ENCODE data around the gene ATG10.

- TF ChIP-seq NFIC (IDR thresholded peaks at IDR 0.05; ENCODE audit: low read length) (no peak), NCOA1 (CRISPR knock-in tag; IDR thresholded peaks at IDR 0.05) (no peak), ZNF274 (CRISPR knock-in tag; IDR thresholded peaks at IDR 0.05) (no peak), JUN (CRISPR knock-in tag; IDR thresholded peaks at IDR 0.05) (no peak), DR1 (CRISPR knock-in tag; IDR thresholded peaks at IDR 0.05) (no peak), CTCF (CRISPR knock-in tag; IDR thresholded peaks at IDR 0.05) (no peak), ZNF350 (CRISPR knock-in tag; IDR thresholded peaks at IDR 0.05; ENCODE audit: borderline replicate concordance, low read depth) (no peak), ZNF580 (CRISPR knock-in tag; IDR thresholded peaks at IDR 0.05; ENCODE audit: borderline replicate concordance, low read depth) (no peak), HMG20A (CRISPR knock-in tag; IDR thresholded peaks at IDR 0.05; ENCODE audit: borderline replicate concordance) (no peak), YY1 (IDR thresholded peaks at IDR 0.05; ENCODE audit: insufficient read depth, insufficient replicate concordance, low read depth, low read length) (no peak), SIN3A (IDR thresholded peaks at IDR 0.05; ENCODE audit: borderline replicate concordance, low read depth, low read length) (no peak), RAD21 (CRISPR knock-in tag; IDR thresholded peaks at IDR 0.05) (no peak), GATA4 (IDR thresholded peaks at IDR 0.05; ENCODE audit: borderline replicate concordance, low read depth) (no peak)
These were observed 179.4 kb downstream of the ATG10 start for GRCh38 chr5:82151204-82151603.
